Upper lobe of left lung (tissue), 6 donors: ENCODE data around the gene RASGRP4. TPM values are rescaled to one million over a fixed set of nuclear protein-coding genes. Genes with fewer than 3 reads are reported as not detected.

Experiments used
- ATAC-seq, 2 donors: fragments of 200-7000 bp; cut with Tn5 transposase; one replicate each; pipeline ENCODE4 v1.9.1; 2022; ENCODE audit warnings: mild to moderate bottlenecking in 2 of 2, moderate library complexity in 2 of 2; ENCODE audit not compliant: low FRiP score in 2 of 2
- DNase-seq, 2 donors: peaks; one replicate each; pipeline ENCODE4 v3.0.0-alpha.2; 2019 to 2020
- H3K27ac ChIP-seq, 4 donors: fragments of 200-600 bp; sonication (generic); one replicate each; pipeline ENCODE4 v1.5.1; 2016 to 2019
- H3K27me3 ChIP-seq, 4 donors: fragments of 200-600 bp; sonication (generic); one replicate each; pipeline ENCODE4 v1.5.1; 2017 to 2019
- H3K36me3 ChIP-seq, 4 donors: fragments of 200-600 bp; sonication (generic); one replicate each; pipeline ENCODE4 v1.5.1; 2016 to 2019
- H3K4me1 ChIP-seq, 4 donors: fragments of 200-600 bp; sonication (generic); one replicate each; pipeline ENCODE4 v1.5.1; 2018 to 2019
- H3K4me3 ChIP-seq, 4 donors: fragments of 200-600 bp; sonication (generic); one replicate each; pipeline ENCODE4 v1.5.1; 2017 to 2019; ENCODE audit warnings: mild to moderate bottlenecking in 2 of 4, moderate library complexity in 1 of 4
- H3K9me3 ChIP-seq, 4 donors: fragments of 200-600 bp; sonication (generic); one replicate each; pipeline ENCODE4 v1.5.1; 2018 to 2019
- EP300 ChIP-seq, 4 donors: sonication (generic); formaldehyde crosslinking; IDR thresholded peaks; one replicate each; pipeline ENCODE4 v1.5.1; 2017; ENCODE audit warnings: antibody characterized with exemption in 4 of 4, control low read depth in 2 of 4
- POLR2A ChIP-seq, 4 donors: fragments of 450-650 bp; IDR thresholded peaks; one replicate each; pipeline ENCODE4 v1.5.1; 2016 to 2017; ENCODE audit warnings: antibody characterized with exemption in 4 of 4, mild to moderate bottlenecking in 2 of 4
- POLR2AphosphoS5 ChIP-seq, 2 donors: sonication (generic); formaldehyde crosslinking; IDR thresholded peaks; one replicate each; pipeline ENCODE4 v1.5.1; 2017; ENCODE audit warnings: antibody characterized with exemption in 2 of 2
- WGBS, 2 donors: methylation state at CpG; one replicate each; pipeline ENCODE4 v1.1.5; 2017 to 2018; 5-methylcytosine and 5-hydroxymethylcytosine counted together
- total RNA-seq, 6 donors: library from RNA; depleted of rRNA in 4 of 6; stranded (reverse); fragments of >200 nt in 4 of 6; gene quantifications; one replicate each; pipeline versions ENCODE4 v1.1.0 to v1.2.1, GENCODE V29; 2016 to 2021
- TF ChIP-seq, protein P1 (sequence below), 6 experiments: fragments of 450-650 bp in 4 of 6; fragments of 200-600 bp in 2 of 6; sonication (generic) in 2 of 6; IDR thresholded peaks; one replicate each; pipeline ENCODE4 v1.5.1; 2016 to 2019; ENCODE audit warnings: antibody characterized with exemption in 6 of 6
- donor health status: DM: no; HTN: no; CAD: no; lungs with moderate emphysema.
- donor health status: DM: no; HTN: yes; CAD: no; lungs with severe emphysema.

RASGRP4 gene
- total RNA-seq, 6 donors from 2014 or later, result 4.4 to 17.5 (median 12.6) TPM

DNA sequence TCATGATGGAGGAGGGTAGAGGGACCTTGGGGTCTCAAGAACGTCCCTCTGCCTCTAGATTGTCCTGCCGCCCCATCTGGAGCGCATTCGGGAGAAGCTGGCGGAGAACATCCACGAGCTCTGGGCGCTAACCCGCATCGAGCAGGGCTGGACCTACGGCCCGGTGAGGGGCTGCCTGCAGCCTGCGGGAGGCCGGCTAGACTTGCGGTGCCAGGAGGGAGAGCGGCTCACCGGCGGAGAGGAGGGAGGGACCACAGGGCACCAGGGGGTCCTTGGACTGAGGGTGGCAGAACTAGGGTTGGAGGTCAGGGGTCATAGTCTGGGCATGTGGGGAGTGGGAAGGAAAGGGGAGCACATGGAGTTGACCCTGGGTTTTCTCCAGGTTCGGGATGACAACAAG is 37.3 kb upstream of the RASGRP4 start:
- no peaks in the 10 kb centered on the region for H3K9me3 ChIP-seq
- no peaks in the 10 kb centered on the region for H3K36me3 ChIP-seq
- no peak overlapping the region for H3K4me3 ChIP-seq
- no peaks in the 10 kb centered on the region for H3K4me1 ChIP-seq
- WGBS, 2 donors, result 90 to 94% methylated on average over 11 to 17 of the region's 18 CpGs
- H3K27ac ChIP-seq, result no peak overlapping the region
- TF ChIP-seq, protein P1, sequence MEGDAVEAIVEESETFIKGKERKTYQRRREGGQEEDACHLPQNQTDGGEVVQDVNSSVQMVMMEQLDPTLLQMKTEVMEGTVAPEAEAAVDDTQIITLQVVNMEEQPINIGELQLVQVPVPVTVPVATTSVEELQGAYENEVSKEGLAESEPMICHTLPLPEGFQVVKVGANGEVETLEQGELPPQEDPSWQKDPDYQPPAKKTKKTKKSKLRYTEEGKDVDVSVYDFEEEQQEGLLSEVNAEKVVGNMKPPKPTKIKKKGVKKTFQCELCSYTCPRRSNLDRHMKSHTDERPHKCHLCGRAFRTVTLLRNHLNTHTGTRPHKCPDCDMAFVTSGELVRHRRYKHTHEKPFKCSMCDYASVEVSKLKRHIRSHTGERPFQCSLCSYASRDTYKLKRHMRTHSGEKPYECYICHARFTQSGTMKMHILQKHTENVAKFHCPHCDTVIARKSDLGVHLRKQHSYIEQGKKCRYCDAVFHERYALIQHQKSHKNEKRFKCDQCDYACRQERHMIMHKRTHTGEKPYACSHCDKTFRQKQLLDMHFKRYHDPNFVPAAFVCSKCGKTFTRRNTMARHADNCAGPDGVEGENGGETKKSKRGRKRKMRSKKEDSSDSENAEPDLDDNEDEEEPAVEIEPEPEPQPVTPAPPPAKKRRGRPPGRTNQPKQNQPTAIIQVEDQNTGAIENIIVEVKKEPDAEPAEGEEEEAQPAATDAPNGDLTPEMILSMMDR (IDR thresholded peaks at IDR 0.05), result no peak
- TF ChIP-seq EP300 (IDR thresholded peaks at IDR 0.05) (no peak), POLR2AphosphoS5 (IDR thresholded peaks at IDR 0.05) (no peak), POLR2A (IDR thresholded peaks at IDR 0.05) (no peak)
- no peaks in the 10 kb centered on the region for H3K27me3 ChIP-seq
- DNase-seq (peak in 1 of 2 donors; percentile 56), ATAC-seq (no peak)

DNA sequence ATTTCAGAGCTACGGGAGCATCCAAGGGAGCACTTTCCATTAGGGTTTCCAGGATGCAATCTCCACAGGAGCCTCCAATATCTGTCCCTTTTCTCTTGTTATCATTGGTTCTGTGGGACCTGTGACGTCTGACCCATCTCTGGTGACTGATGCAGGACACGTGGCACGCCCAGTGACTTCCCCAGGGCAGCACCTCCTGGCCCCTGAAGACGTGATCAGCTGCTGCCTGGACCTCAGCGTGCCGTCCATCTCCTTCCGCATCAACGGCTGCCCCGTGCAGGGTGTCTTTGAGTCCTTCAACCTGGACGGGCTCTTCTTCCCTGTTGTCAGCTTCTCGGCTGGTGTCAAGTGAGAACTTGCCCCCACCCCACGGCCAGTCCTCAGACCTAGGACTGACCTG is 33.0 kb upstream of the RASGRP4 start:
- Histone ChIP-seq H3K4me1 (no peaks in the 10 kb centered on the region), H3K4me3 (no peak overlapping the region), H3K36me3 (no peaks in the 10 kb centered on the region), H3K27ac (no peak overlapping the region), H3K9me3 (no peaks in the 10 kb centered on the region), H3K27me3 (no peaks in the 10 kb centered on the region)
- no peak for ATAC-seq
- DNase-seq, result no peak
- TF ChIP-seq POLR2AphosphoS5 (IDR thresholded peaks at IDR 0.05), result no peak
- TF ChIP-seq POLR2A (IDR thresholded peaks at IDR 0.05), result no peak
- TF ChIP-seq EP300 (IDR thresholded peaks at IDR 0.05), result no peak
- TF ChIP-seq, protein P1 (IDR thresholded peaks at IDR 0.05), result no peak
- WGBS, 2 donors, result 82% methylated on average over 12 to 13 of the region's 13 CpGs

DNA sequence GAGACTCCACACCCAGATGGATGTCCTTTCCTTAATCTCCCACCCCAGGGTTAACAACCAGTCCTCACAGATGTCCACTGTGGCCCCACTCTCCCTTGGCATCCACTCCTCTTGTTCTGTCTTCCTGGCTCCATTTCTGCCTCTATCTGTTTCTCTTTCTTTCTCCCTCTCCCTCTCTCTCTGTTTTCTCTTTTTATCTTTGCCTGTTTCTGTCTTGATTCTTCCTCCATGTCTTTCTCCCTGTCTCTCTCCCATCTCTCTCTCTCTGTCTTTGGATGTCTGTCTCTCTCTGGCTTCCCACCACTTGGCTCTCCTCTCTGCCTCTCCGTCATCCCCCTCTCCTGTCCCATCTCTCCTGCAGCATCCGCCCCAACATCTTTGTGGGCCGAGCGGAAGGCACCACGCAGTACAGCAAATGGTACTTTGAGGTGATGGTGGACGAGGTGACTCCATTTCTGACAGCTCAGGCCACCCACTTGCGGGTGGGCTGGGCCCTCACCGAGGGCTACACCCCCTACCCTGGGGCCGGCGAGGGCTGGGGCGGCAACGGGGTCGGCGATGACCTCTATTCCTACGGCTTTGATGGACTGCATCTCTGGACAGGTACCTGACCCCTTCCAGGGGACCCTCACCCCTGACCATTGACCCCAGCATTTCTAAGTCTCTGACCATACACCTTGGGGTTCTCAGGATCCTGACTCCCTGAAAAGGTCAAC is 31.8 kb upstream of the RASGRP4 start:
- TF ChIP-seq POLR2AphosphoS5 (IDR thresholded peaks at IDR 0.05) (no peak), POLR2A (IDR thresholded peaks at IDR 0.05) (no peak), EP300 (IDR thresholded peaks at IDR 0.05) (no peak)
- TF ChIP-seq, protein P1 (IDR thresholded peaks at IDR 0.05), result no peak
- no peaks in the 10 kb centered on the region for H3K4me1 ChIP-seq
- H3K27ac ChIP-seq, result no peak overlapping the region
- no peaks in the 10 kb centered on the region for H3K27me3 ChIP-seq
- WGBS, 2 donors, result 85 to 88% methylated on average over 13 to 15 of the region's 15 CpGs
- H3K9me3 ChIP-seq, result no peaks in the 10 kb centered on the region
- H3K36me3 ChIP-seq, result no peaks in the 10 kb centered on the region
- DNase-seq (peak in 1 of 2 donors; percentile 62), ATAC-seq (no peak)
- H3K4me3 ChIP-seq, result no peak overlapping the region

DNA sequence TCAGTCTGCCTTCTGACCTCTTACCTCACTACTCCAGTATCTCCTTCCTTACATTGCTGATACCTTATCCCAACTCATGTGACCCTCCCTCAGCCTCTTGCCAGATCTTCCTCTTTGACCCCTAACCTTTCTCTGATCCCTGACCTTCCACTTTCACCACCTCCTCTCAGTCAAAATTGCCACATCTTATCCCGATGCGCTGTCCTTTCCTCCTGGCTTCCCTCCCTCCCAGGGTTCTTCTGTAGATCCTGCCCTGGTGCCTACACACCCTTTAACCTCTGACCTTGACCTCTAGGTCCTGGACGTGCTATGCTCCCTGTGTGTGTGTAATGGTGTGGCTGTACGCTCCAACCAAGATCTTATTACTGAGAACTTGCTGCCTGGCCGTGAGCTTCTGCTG is 31.2 kb upstream of the RASGRP4 start:
- no peaks in the 10 kb centered on the region for H3K9me3 ChIP-seq
- no peak for TF ChIP-seq POLR2A (IDR thresholded peaks at IDR 0.05)
- no peak for TF ChIP-seq EP300 (IDR thresholded peaks at IDR 0.05)
- no peaks in the 10 kb centered on the region for H3K4me1 ChIP-seq
- no peak for DNase-seq
- no peaks in the 10 kb centered on the region for H3K27me3 ChIP-seq
- ATAC-seq, result no peak
- no peak overlapping the region for H3K4me3 ChIP-seq
- WGBS, 2 donors, result 73% methylated on average over 5 of the region's 5 CpGs
- no peaks in the 10 kb centered on the region for H3K36me3 ChIP-seq
- H3K27ac ChIP-seq, result no peak overlapping the region

DNA sequence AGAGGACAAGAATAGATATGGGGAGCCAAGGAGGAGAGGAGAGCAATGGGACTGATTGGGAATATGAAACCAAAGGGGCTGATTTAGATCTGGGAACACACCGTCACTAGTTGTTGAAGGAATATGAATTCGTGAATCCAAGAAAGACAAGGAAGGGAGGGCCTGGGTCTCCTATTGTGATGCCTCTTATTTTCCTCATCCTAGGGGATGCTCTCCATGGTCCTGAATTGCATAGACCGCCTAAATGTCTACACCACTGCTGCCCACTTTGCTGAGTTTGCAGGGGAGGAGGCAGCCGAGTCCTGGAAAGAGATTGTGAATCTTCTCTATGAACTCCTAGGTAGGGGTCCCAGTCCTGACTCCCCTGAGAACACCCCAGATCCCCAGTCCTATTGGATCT is 29.0 kb upstream of the RASGRP4 start:
- Histone ChIP-seq H3K27me3 (no peaks in the 10 kb centered on the region), H3K4me3 (no peak overlapping the region), H3K4me1 (no peaks in the 10 kb centered on the region), H3K27ac (no peak overlapping the region), H3K9me3 (no peaks in the 10 kb centered on the region), H3K36me3 (no peaks in the 10 kb centered on the region)
- ATAC-seq (no peak), DNase-seq (no peak)
- 60 to 75% methylated on average over 4 of the region's 4 CpGs for WGBS, 2 donors
- TF ChIP-seq POLR2AphosphoS5 (IDR thresholded peaks at IDR 0.05) (no peak), EP300 (IDR thresholded peaks at IDR 0.05) (no peak)

DNA sequence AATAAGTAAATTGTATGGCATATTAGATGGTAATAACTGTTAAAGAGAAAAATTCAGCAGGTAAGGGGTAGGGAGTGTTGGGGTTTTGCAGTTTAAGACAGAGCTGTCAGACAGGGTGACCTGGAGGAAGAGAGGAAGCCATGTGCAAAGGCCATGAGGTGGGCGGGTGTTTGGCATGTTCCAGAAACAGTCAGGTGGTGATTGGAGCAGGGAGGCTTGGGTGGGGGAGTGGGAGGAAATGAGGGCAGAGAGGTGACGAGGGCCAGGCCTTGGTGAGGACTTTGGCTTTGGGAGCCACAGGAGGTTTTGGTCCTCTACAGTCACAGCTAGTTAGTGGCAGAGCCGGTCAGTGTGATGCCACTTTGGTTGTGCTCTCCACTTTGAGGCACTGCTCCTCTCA is 27.6 kb upstream of the RASGRP4 start:
- H3K27me3 ChIP-seq, result no peaks in the 10 kb centered on the region
- ATAC-seq (no peak), DNase-seq (no peak)
- TF ChIP-seq POLR2AphosphoS5 (IDR thresholded peaks at IDR 0.05) (no peak), POLR2A (IDR thresholded peaks at IDR 0.05) (no peak), EP300 (IDR thresholded peaks at IDR 0.05) (no peak)
- TF ChIP-seq, protein P1 (IDR thresholded peaks at IDR 0.05), result no peak
- no peaks in the 10 kb centered on the region for H3K4me1 ChIP-seq
- H3K36me3 ChIP-seq, result no peaks in the 10 kb centered on the region
- no peak overlapping the region for H3K27ac ChIP-seq
- no peaks in the 10 kb centered on the region for H3K9me3 ChIP-seq
- H3K4me3 ChIP-seq, result no peak overlapping the region
- WGBS, 2 donors, result 83 to 89% methylated on average over 3 of the region's 3 CpGs
